Activated CD4-positive, alpha-beta memory T cell treated with anti-CD3 and anti-CD28 coated beads for 36 hours (primary cell): ENCODE measurements around the gene CPLX4. TPM values are rescaled to one million over a fixed set of nuclear protein-coding genes. Genes with fewer than 3 reads are reported as not detected.

Experiments used
- CTCF ChIA-PET: fragments of 350-600 bp; sonication (Branson Sonifier 250); formaldehyde crosslinking; loops from one replicate; lab custom pipeline; 2021; ENCODE audit warnings: antibody characterized with exemption, inconsistent platforms; lab: Charles Lee
- POLR2A ChIA-PET: fragments of 350-600 bp; sonication (Branson Sonifier 250); formaldehyde crosslinking; loops from one replicate; lab custom pipeline; 2021; ENCODE audit warnings: antibody characterized with exemption; lab: Charles Lee
- DNase-seq: peaks from one replicate; pipeline ENCODE4 v3.0.0-alpha.2; 2020
- H3K27ac Mint-ChIP-seq: one replicate; pipeline ENCODE4 v1.8.0; 2021; ENCODE audit warnings: mixed read lengths
- H3K27me3 Mint-ChIP-seq: one replicate; pipeline ENCODE4 v1.8.0; 2021; ENCODE audit warnings: mixed read lengths
- H3K36me3 Mint-ChIP-seq: one replicate; pipeline ENCODE4 v1.8.0; 2021; ENCODE audit warnings: mixed read lengths
- H3K4me1 Mint-ChIP-seq: one replicate; pipeline ENCODE4 v1.8.0; 2021; ENCODE audit warnings: low read depth, mixed read lengths
- H3K4me3 Mint-ChIP-seq: one replicate; pipeline ENCODE4 v1.8.0; 2021; ENCODE audit warnings: mild to moderate bottlenecking, mixed read lengths
- H3K9me3 Mint-ChIP-seq: one replicate; pipeline ENCODE4 v1.8.0; 2021; ENCODE audit warnings: mixed read lengths
- intact Hi-C: fragments of 100-400 bp; cut with micrococcal nuclease; formaldehyde crosslinking; loops from one replicate; pipeline ENCODE4 v1.15.1; 2023
- total RNA-seq, 2 experiments: library from RNA; stranded (reverse); gene quantifications; one replicate each; pipeline ENCODE4 v1.2.3, GENCODE V29; 2021

Gene CPLX4
- total RNA-seq, 2 experiments from 2014 or later = not detected

DNA sequence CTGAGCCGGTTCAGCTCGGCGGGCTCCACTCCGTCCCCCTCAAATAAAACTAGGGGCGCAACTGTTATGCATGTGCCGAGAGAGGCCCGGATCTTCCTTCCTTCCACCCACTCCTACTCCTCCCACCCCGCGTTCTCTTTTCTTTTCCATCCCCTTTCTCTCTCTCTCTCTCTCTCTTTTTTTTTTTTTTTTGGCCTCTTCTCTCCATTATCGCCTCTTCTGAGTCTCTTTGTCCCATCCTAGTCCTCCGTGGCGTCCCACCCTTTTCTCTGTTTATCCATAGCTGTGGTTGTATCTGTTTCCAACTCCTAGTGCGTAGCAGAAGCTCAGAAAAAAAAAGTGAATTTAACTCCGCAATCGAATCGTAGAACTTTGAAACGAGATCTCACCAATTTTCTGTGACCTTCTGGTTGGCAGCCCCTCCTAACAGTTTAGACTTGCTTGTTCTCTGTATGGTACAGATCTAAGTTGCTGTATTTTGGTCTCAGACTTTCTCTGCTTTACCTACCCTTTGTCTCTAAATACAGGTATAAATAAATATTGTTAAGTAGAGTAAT lies 48.8 kb downstream of the CPLX4 start:
- Mint-ChIP-seq H3K9me3 (no peaks in the 10 kb centered on the region), H3K36me3 (no peaks in the 10 kb centered on the region), H3K4me1 (peaks cover 41% of the 10 kb centered on the region), H3K27me3 (peaks cover 79% of the 10 kb centered on the region), H3K4me3 (peak overlapping the region; percentile 29), H3K27ac (no peak overlapping the region)
- no peak for DNase-seq
- ChIA-PET CTCF (interaction anchor here (0.9 to 3.6 kb wide), 9 partner anchors 17 to 189 kb away, joined by 3 to 22 read pairs (median 4); no protein-coding TSS in a partner anchor), POLR2A (no interaction called here)
- intact Hi-C loops = loop anchor here (1.0 to 10.0 kb wide), 7 partner anchors 20 to 1835 kb away; partner anchors contain the start of genes CCBE1 and ONECUT2

DNA sequence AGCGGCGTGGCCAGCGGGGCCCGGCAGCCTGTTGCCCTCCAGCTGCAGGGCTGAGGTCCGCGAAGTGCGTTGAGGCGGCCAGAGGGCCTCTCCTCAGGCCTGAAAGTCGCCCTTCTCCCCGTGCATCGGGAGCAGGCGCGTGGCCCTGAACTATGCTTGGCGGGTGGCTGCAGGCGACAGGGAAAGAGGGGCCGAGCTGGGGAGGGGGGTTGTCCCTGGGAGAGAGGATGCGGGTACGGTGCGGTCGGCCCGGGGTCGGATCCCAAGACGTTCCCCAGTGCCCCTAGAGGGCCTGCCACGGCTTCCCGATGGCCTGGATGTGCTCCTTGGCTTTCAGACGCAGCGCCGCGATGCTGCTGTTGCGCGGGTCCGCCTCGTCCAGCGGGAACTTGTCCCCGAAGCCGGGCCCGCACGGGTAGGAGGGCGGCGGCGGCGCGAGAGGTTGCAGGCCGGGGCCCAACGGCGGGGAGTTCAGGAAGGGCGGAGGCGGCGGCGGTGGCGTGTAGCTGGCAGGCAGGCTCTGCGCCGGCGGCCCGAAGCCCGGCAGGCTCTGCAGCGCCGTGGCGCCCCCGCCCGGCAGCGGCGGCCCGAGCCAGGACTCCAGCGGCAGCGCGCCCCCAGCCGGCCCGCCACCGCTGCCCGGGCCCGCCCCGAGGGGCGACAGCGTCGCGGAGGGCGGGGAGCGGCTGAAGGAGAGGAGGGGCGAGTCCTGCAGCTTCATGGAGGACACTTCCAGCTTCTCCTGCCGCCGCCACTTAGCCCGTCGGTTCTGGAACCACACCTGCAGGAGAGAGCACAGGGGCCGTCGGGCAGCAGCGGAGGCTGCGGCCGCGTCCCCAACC lies 49.5 kb downstream of the CPLX4 start:
- Mint-ChIP-seq H3K4me3 (peak overlapping the region; percentile 29), H3K27ac (no peak overlapping the region), H3K9me3 (no peaks in the 10 kb centered on the region), H3K27me3 (peaks cover 79% of the 10 kb centered on the region), H3K4me1 (peaks cover 43% of the 10 kb centered on the region), H3K36me3 (no peaks in the 10 kb centered on the region)
- intact Hi-C loops = loop anchor here (1.0 to 5.0 kb wide), 5 partner anchors 20 to 185 kb away; no protein-coding TSS in a partner anchor
- ChIA-PET POLR2A (no interaction called here), CTCF (interaction anchor here (0.6 to 3.9 kb wide), 13 partner anchors 18 to 520 kb away, joined by 3 to 22 read pairs (median 3); no protein-coding TSS in a partner anchor)
- peak; percentile 72 for DNase-seq

DNA sequence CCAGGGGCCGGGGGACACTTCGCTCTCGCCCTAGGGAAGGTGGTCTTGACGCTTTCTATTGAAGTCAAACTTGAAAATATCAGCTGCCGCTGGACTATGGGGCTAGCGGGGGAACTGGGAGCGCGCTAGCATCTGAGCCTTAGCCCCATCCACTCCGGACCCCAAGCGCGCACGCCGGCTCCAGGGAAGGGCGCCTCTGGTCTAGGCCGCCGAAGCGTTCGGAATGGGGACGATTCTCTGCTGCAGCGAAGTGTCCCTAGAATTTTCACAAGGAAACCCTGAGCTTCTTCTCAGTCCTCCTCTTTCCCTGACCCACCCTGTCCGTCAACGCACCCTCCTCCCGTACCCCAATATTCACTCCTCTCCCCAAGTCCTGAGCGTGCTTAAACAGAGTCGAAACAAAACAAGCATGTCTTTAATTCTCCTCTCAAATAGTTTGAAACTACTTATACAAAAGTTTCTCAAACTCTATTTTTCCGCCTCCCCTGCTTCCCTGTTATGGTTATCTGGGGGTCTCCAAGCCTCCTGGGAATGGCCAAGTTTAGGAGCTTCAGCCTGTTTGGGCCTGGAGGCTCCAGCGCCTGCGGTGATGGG lies 50.2 kb downstream of the CPLX4 start:
- Mint-ChIP-seq H3K4me1 (peaks cover 39% of the 10 kb centered on the region), H3K36me3 (no peaks in the 10 kb centered on the region), H3K4me3 (peak overlapping the region; percentile 12), H3K9me3 (no peaks in the 10 kb centered on the region), H3K27me3 (peaks cover 81% of the 10 kb centered on the region), H3K27ac (no peak overlapping the region)
- no peak for DNase-seq
- ChIA-PET POLR2A (no interaction called here), CTCF (interaction anchor here (0.9 to 3.9 kb wide), 7 partner anchors 19 to 187 kb away, joined by 3 to 22 read pairs (median 7); no protein-coding TSS in a partner anchor)
- intact Hi-C loops = loop anchor here (5.0 kb wide), 3 partner anchors 39 to 134 kb away; no protein-coding TSS in a partner anchor

DNA sequence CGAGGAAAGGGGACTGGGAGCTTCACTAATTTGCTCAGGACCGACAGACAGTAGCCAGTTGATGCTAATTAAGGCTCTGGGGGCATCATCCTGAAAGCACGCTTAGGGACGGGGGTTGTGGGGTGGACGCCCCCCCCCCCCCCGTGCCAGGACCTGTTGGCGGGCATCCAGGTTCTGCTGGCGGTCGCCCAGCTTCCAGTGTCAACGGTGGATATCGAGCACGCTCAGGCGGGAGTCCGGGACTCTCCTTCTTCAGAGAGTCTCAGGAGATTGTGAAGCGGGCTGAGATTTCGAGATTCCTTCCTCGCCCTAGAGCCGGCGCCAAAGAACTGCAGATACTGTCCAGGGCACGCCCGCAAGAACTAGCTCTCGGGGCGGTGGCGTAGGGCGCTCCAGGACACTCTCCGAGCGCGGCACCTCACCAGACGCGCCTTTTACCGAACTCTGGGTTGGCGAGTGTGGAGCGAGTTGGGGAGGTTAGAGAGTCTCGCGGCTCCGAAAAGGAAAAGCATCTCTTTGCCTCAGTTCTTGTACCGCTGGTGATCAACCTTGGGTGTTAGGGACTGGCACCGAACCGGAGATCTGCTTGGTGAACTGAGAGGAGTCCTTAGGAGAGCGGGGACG lies 50.8 kb downstream of the CPLX4 start:
- POLR2A ChIA-PET = interaction anchor here (0.7 kb wide), 1 partner anchor 144 kb away, joined by 4 read pairs; no protein-coding TSS in a partner anchor
- intact Hi-C loops = loop anchor here (2.0 to 5.0 kb wide), 4 partner anchors 40 to 135 kb away; no protein-coding TSS in a partner anchor
- H3K4me1 Mint-ChIP-seq = peaks cover 39% of the 10 kb centered on the region
- no peaks in the 10 kb centered on the region for H3K36me3 Mint-ChIP-seq
- H3K4me3 Mint-ChIP-seq = no peak overlapping the region
- no peaks in the 10 kb centered on the region for H3K9me3 Mint-ChIP-seq
- peaks cover 86% of the 10 kb centered on the region for H3K27me3 Mint-ChIP-seq
- no peak overlapping the region for H3K27ac Mint-ChIP-seq
- CTCF ChIA-PET = interaction anchor here (1.0 to 3.9 kb wide), 4 partner anchors 19 to 183 kb away, joined by 3 to 22 read pairs (median 10); no protein-coding TSS in a partner anchor
- DNase-seq = no peak

DNA sequence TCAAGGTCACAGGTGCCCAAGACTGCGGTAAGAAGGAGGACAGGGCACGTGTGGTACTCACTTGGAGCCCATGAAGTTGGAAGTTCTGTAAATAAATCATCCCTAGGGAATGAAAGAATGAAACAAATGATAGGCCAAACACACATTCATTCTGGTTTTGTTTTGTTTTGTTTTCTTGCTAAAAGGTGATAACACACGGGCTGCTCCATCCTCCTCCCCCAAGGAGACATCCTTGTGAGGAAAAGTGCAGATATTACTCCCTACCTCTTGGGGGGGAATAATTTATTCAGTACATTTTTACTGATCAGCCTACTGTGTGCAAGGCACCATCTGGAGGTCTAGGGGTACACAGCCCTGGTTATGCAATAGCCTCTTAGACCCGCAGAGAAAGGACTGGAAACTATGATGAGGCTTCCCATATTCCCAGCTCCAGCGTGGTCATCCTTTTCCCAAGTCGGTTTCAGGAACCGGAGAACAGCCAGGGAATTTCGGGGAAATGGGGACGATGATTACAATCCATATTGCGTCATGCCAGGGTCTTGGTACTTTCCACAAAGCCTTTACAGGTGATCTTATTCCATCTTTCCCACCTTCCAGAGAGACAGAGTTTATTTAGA lies 51.5 kb downstream of the CPLX4 start:
- intact Hi-C loops = loop anchor here (2.0 to 5.0 kb wide), 4 partner anchors 40 to 135 kb away; no protein-coding TSS in a partner anchor
- CTCF ChIA-PET = interaction anchor here (1.0 to 3.9 kb wide), 3 partner anchors 18 to 183 kb away, joined by 4 to 22 read pairs (median 17); no protein-coding TSS in a partner anchor
- Mint-ChIP-seq H3K4me1 (peaks cover 37% of the 10 kb centered on the region), H3K27ac (no peak overlapping the region), H3K9me3 (no peaks in the 10 kb centered on the region), H3K4me3 (no peak overlapping the region), H3K36me3 (no peaks in the 10 kb centered on the region), H3K27me3 (peaks cover 90% of the 10 kb centered on the region)
- POLR2A ChIA-PET = interaction anchor here (0.7 kb wide), 1 partner anchor 144 kb away, joined by 4 read pairs; no protein-coding TSS in a partner anchor
- no peak for DNase-seq

DNA sequence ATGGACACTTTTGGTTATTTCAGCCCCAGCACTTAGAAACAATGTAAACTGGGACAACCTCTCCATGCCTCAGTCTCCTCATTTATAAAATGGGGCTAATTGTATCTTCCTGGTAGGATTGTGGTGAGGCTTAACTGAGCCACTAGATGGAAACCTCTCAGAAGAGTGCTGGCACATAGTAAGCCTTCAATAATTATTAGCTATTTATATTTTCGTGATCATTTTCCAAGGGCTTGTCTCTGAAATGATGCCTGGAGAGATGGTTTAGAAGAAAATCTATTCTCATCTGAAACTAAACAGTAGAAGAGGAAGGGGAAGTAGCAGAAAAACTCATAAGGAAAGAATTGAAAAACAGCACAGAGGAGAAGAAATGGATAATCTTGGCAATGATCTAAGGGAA lies 52.0 kb downstream of the CPLX4 start:
- CTCF ChIA-PET = interaction anchor here (1.1 to 3.9 kb wide), 3 partner anchors 8 to 136 kb away, joined by 3 to 17 read pairs (median 5); no protein-coding TSS in a partner anchor
- no peaks in the 10 kb centered on the region for H3K9me3 Mint-ChIP-seq

DNA sequence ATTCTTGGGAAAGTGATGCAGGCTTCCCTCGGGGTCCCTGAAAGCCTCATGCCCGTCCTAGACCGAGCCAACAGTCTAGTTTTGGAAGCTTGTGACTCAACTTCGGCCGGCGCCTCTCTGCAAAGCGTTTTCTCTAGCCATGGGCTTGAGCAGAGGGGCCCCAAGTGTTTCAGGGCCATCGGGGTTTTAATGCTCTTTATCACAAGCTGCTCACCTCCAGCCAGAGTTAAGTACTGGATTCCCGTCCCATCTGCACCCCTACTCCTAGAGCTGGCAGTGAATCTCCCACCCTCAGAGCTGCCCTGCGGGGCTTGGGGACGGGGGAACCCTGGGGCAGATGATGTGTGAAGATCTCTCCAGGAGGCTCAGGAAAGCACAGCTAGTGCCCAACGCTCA lies 52.5 kb downstream of the CPLX4 start:
- DNase-seq = no peak
- Mint-ChIP-seq H3K27ac (no peak overlapping the region), H3K4me1 (peaks cover 34% of the 10 kb centered on the region), H3K4me3 (no peak overlapping the region), H3K9me3 (no peaks in the 10 kb centered on the region), H3K27me3 (peaks cover 83% of the 10 kb centered on the region), H3K36me3 (no peaks in the 10 kb centered on the region)
- ChIA-PET CTCF (interaction anchor here (1.1 to 3.9 kb wide), 3 partner anchors 9 to 136 kb away, joined by 3 to 17 read pairs (median 5); no protein-coding TSS in a partner anchor), POLR2A (no interaction called here)
- intact Hi-C loops = loop anchor here (2.0 to 5.0 kb wide), 4 partner anchors 41 to 136 kb away; no protein-coding TSS in a partner anchor

More for the DNA sequence above, 52.0 kb downstream of the CPLX4 start:
- Mint-ChIP-seq H3K27ac (no peak overlapping the region), H3K4me3 (no peak overlapping the region), H3K36me3 (no peaks in the 10 kb centered on the region), H3K4me1 (peaks cover 34% of the 10 kb centered on the region), H3K27me3 (peaks cover 87% of the 10 kb centered on the region)
- DNase-seq = no peak
- intact Hi-C loops = loop anchor here (2.0 to 5.0 kb wide), 4 partner anchors 41 to 136 kb away; no protein-coding TSS in a partner anchor
- POLR2A ChIA-PET = no interaction called here

DNA sequence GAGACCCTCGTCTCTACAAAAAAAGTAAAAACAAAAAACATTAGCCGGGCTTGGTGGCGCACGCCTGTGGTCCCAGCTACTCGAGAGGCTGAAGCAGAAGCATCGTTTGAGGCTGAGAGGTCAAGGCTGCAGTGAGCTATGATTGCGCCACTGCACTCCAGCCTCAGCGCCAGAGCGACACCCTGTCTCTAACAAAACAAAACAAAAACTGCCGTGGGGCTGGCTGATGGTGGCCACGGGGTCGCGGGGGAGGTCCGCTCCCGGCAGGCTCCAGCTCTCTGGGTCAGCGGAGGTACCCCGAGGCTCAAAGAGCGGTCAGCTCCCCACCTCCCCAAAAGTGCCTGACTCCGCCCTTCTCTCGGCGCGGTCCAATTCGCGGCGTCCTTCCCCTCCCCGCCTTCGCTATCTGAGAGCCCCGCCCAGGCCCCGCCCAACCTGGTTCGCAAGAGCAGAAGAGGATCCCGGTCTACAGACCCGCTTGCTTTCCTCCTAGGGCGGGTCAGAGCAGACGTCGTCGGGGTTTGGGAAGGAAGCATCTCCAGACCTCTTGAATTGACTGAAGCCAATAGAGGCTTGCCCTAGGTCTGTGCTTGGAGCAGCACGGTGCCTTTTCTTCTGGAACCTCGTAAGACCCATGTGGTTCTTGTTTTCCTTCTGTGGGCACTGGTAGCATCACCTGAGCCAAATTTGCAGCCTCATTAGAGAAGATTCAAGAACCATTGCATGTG lies 53.0 kb downstream of the CPLX4 start:
- Mint-ChIP-seq H3K4me1 (peaks cover 34% of the 10 kb centered on the region), H3K9me3 (no peaks in the 10 kb centered on the region), H3K27me3 (peaks cover 79% of the 10 kb centered on the region), H3K36me3 (no peaks in the 10 kb centered on the region), H3K4me3 (peak overlapping the region; percentile 64), H3K27ac (no peak overlapping the region)
- intact Hi-C loops = loop anchor here (5.0 kb wide), 3 partner anchors 42 to 137 kb away; no protein-coding TSS in a partner anchor
- CTCF ChIA-PET = interaction anchor here (1.1 to 3.9 kb wide), 4 partner anchors 9 to 137 kb away, joined by 3 to 17 read pairs (median 4); no protein-coding TSS in a partner anchor
- POLR2A ChIA-PET = no interaction called here
- peak; percentile 69 for DNase-seq

DNA sequence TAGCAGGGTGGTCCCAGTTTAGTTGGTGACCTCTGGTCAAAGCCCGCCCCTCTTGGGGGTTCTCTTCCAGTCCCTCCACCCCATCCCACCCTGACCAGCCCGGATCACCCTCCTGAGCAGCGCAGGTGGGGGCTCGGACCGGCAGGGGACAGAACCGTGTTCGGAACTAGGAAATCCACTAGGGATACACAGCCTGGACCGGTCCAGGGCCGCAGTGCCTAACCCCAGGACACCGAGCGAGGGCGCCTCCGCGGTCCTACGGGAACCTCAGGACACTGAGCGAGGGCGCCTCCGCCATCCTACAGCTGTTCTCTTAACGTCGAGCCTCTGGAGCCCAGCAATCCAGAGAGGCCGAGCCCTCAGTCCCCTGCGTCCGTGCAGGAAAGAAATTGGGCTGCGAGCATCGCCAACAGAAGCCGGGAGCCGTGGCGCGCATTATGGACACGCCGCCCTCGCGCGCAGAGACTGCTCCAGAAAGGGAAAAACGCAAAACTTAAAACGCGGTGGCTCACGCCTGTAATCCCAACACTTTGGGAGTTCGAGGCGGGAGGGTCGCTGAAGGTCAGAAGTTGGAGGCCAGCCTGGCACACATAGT lies 53.7 kb downstream of the CPLX4 start:
- CTCF ChIA-PET = interaction anchor here (1.3 kb wide), 1 partner anchor 138 kb away, joined by 4 read pairs; no protein-coding TSS in a partner anchor
- no peaks in the 10 kb centered on the region for H3K9me3 Mint-ChIP-seq
- POLR2A ChIA-PET = no interaction called here
- peaks cover 78% of the 10 kb centered on the region for H3K27me3 Mint-ChIP-seq
- no peak for DNase-seq
- no peaks in the 10 kb centered on the region for H3K36me3 Mint-ChIP-seq
- H3K27ac Mint-ChIP-seq = no peak overlapping the region
- intact Hi-C loops = loop anchor here (5.0 kb wide), 3 partner anchors 43 to 138 kb away; no protein-coding TSS in a partner anchor
- H3K4me3 Mint-ChIP-seq = peak overlapping the region; percentile 64
- H3K4me1 Mint-ChIP-seq = peaks cover 32% of the 10 kb centered on the region

DNA sequence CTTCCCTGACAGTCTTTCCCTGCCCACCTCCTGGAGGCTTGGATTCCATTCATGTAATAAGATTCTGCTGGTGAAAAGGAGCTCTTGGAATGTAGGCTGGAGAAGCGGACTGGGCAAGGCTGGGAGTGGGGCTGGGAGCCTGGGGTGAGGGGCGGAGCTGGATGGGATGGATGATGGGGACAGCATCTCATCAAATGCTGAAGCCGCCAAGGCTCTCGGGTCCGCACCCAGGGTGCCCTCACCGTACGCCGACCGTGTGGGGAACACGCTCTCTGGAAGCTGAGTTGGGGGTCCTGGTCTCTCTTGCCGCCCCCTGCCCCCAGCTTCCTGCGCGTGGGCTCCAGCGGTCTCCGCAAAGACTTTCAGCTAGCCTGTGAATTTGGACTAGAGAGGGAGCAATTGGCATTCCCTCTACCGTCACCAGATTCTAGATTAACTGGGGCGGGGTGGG lies 54.3 kb downstream of the CPLX4 start:
- H3K9me3 Mint-ChIP-seq = no peaks in the 10 kb centered on the region
- intact Hi-C loops = no loop called here
- CTCF ChIA-PET = interaction anchor here (1.3 kb wide), 1 partner anchor 138 kb away, joined by 4 read pairs; no protein-coding TSS in a partner anchor
- POLR2A ChIA-PET = no interaction called here
- no peak overlapping the region for H3K27ac Mint-ChIP-seq
- peaks cover 79% of the 10 kb centered on the region for H3K27me3 Mint-ChIP-seq
- DNase-seq = no peak
- peaks cover 29% of the 10 kb centered on the region for H3K4me1 Mint-ChIP-seq
- no peak overlapping the region for H3K4me3 Mint-ChIP-seq
- no peaks in the 10 kb centered on the region for H3K36me3 Mint-ChIP-seq
